Ishikawa (cell line): ENCODE data around the gene PHLDB3.

Source experiments
- CEBPB ChIP-seq: IDR thresholded peaks from 2 replicates; pipeline ENCODE4 v1.6.1; 2012
- EGR1 ChIP-seq: IDR thresholded peaks from 2 replicates; pipeline ENCODE4 v1.6.1; 2012
- EP300 ChIP-seq: IDR thresholded peaks from 2 replicates; pipeline ENCODE4 v1.6.1; 2012; ENCODE audit warnings: borderline replicate concordance
- MAX ChIP-seq: IDR thresholded peaks from 2 replicates; pipeline ENCODE4 v1.6.1; 2012
- NFIC ChIP-seq: IDR thresholded peaks from 2 replicates; pipeline ENCODE4 v1.6.1; 2012
- RAD21 ChIP-seq: IDR thresholded peaks from 2 replicates; pipeline ENCODE4 v1.6.1; 2012; ENCODE audit warnings: low read depth
- REST ChIP-seq: IDR thresholded peaks from 2 replicates; pipeline ENCODE4 v1.6.1; 2012; ENCODE audit warnings: low read depth, mild to moderate bottlenecking
- TAF1 ChIP-seq: IDR thresholded peaks from 2 replicates; pipeline ENCODE4 v1.6.1; 2012; ENCODE audit warnings: low read depth, mild to moderate bottlenecking
- TCF12 ChIP-seq: IDR thresholded peaks from 2 replicates; pipeline ENCODE4 v1.6.1; 2012; ENCODE audit warnings: low read depth
- TEAD4 ChIP-seq: IDR thresholded peaks from 2 replicates; pipeline ENCODE4 v1.6.1; 2012
- USF1 ChIP-seq: IDR thresholded peaks from 2 replicates; pipeline ENCODE4 v1.6.1; 2012

GRCh38 chr19:43445426-43445825 is 59.1 kb downstream of the PHLDB3 start:
- TF ChIP-seq NFIC, result no peak
- no peak for TF ChIP-seq REST
- no peak for TF ChIP-seq EP300
- TF ChIP-seq CEBPB, result no peak
- TF ChIP-seq RAD21, result no peak
- no peak for TF ChIP-seq MAX
- TF ChIP-seq USF1, result no peak
- TF ChIP-seq EGR1, result no peak
- TF ChIP-seq TAF1, result no peak
- no peak for TF ChIP-seq TEAD4
- no peak for TF ChIP-seq TCF12
